ENCODE data around the gene DVL3. TPM values are rescaled to one million over a fixed set of nuclear protein-coding genes. Genes with fewer than 3 reads are reported as not detected.
A peak's percentile ranks its signal among the peaks of the same experiment; 100 is the strongest.

The DVL3 gene
- total RNA-seq, 2 experiments from 2014 or later = 38.5 to 65.6 TPM

DNA sequence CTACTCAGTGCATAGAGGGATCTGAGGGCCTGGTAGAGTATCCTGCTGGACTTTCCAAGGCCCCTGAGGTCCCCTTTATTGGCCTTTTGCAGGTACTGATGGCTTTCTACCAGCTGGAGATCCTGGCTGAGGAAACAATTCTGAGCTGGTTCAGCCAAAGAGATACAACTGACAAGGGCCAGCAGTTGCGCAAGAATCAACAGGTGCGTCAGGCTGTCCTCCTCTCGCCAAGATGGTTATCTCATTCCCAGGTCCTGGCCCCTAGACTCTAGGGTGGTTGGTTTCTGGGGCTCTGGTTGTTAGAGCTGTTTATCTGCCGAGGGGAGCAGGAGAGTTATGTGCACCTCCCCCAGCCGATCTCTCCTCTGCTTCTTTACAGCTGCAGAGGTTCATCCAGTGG is 10.7 kb upstream of the DVL3 start:
- TF ChIP-seq, protein P1, sequence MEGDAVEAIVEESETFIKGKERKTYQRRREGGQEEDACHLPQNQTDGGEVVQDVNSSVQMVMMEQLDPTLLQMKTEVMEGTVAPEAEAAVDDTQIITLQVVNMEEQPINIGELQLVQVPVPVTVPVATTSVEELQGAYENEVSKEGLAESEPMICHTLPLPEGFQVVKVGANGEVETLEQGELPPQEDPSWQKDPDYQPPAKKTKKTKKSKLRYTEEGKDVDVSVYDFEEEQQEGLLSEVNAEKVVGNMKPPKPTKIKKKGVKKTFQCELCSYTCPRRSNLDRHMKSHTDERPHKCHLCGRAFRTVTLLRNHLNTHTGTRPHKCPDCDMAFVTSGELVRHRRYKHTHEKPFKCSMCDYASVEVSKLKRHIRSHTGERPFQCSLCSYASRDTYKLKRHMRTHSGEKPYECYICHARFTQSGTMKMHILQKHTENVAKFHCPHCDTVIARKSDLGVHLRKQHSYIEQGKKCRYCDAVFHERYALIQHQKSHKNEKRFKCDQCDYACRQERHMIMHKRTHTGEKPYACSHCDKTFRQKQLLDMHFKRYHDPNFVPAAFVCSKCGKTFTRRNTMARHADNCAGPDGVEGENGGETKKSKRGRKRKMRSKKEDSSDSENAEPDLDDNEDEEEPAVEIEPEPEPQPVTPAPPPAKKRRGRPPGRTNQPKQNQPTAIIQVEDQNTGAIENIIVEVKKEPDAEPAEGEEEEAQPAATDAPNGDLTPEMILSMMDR (conservative IDR thresholded peaks at IDR 0.05; ENCODE audit: low read length) = no peak
- TF ChIP-seq EZH2phosphoT487 (IDR thresholded peaks at IDR 0.05; ENCODE audit: borderline replicate concordance, low read depth, low read length) = no peak
- Histone ChIP-seq H3K27ac (ENCODE audit: low read depth, low read length, poor library complexity, severe bottlenecking) (no peak overlapping the region), H3K4me1 (ENCODE audit: insufficient read depth, low read length, poor library complexity, severe bottlenecking) (peaks cover 12% of the 10 kb centered on the region), H3K9me2 (ENCODE audit: insufficient read depth, low read length) (no peaks in the 10 kb centered on the region), H3K4me2 (ENCODE audit: low read length) (no peak overlapping the region), H3K79me2 (ENCODE audit: insufficient read depth, low read depth, low read length) (no peaks in the 10 kb centered on the region), H2AFZ (ENCODE audit: low read length) (no peak overlapping the region), H3K4me3 (ENCODE audit: low read depth, low read length, poor library complexity, severe bottlenecking) (no peak overlapping the region), H3K9me3 (ENCODE audit: low read length) (no peaks in the 10 kb centered on the region), H4K20me1 (ENCODE audit: insufficient read depth, low read length) (no peaks in the 10 kb centered on the region), H3K36me3 (ENCODE audit: insufficient read depth, low read length) (peaks cover 78% of the 10 kb centered on the region)
- no TSS peak for BruUV-seq (replicated peaks)
- intact Hi-C loops (cut with micrococcal nuclease; ENCODE audit: unreplicated experiment) = no loop called here
- ChIA-PET POLR2A (interaction anchor here (0.7 to 1.5 kb wide), 4 partner anchors 9 to 29 kb away, joined by 3 to 7 read pairs (median 3); partner anchors contain the start of genes DVL3 and EIF2B5), CTCF (ENCODE audit: unreplicated experiment) (interaction anchor here (0.5 to 1.5 kb wide), 3 partner anchors 12 to 51 kb away, joined by 4 to 6 read pairs (median 4); no protein-coding TSS in a partner anchor)
- no peak for DNase-seq (ENCODE audit: low spot score)

DNA sequence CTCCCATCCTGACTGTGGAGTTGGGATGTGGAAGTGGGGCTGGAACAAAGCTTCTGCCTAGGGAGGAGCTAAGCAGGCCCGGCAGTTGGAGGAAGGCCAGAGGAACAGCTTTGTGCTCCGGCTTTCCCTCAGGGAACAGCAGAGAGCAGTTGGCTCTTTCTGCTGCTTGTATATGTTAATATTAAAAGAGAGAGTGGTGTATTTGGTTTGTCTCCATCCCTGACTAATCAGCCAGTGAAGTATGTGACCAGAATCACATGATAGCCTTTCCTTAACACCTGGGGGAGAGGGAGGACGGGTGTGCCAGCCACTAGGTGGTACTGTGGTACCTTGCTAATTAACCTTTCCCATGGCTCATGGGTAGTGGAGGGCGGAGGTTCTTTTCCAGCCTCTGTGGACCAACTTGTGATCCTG is 10.1 kb upstream of the DVL3 start:
- intact Hi-C loops (cut with micrococcal nuclease; ENCODE audit: unreplicated experiment) = loop anchor here (1.0 kb wide), 1 partner anchor 105 kb away; no protein-coding TSS in a partner anchor

More for the DNA sequence above, 10.1 kb upstream of the DVL3 start:
- BruUV-seq (replicated peaks) = no TSS peak
- H3K79me2 ChIP-seq (ENCODE audit: insufficient read depth, low read depth, low read length) = no peaks in the 10 kb centered on the region
- ChIA-PET CTCF (ENCODE audit: unreplicated experiment) (interaction anchor here (0.7 to 1.5 kb wide), 3 partner anchors 50 to 145 kb away, joined by 3 to 4 read pairs (median 4); no protein-coding TSS in a partner anchor), POLR2A (interaction anchor here (0.8 to 1.5 kb wide), 2 partner anchors 10 to 28 kb away, joined by 3 to 7 read pairs; partner anchors contain the start of gene EIF2B5)
- no peak overlapping the region for H3K27ac ChIP-seq (ENCODE audit: low read depth, low read length, poor library complexity, severe bottlenecking)
- no peak overlapping the region for H3K4me2 ChIP-seq (ENCODE audit: low read length)
- no peaks in the 10 kb centered on the region for H4K20me1 ChIP-seq (ENCODE audit: insufficient read depth, low read length)
- no peak for TF ChIP-seq EZH2phosphoT487 (IDR thresholded peaks at IDR 0.05; ENCODE audit: borderline replicate concordance, low read depth, low read length)
- TF ChIP-seq, protein P1 (conservative IDR thresholded peaks at IDR 0.05; ENCODE audit: low read length) = peak; percentile 79
- H3K9me3 ChIP-seq (ENCODE audit: low read length) = no peaks in the 10 kb centered on the region
- H3K4me3 ChIP-seq (ENCODE audit: low read depth, low read length, poor library complexity, severe bottlenecking) = no peak overlapping the region
- H3K36me3 ChIP-seq (ENCODE audit: insufficient read depth, low read length) = peaks cover 72% of the 10 kb centered on the region
- no peak overlapping the region for H2AFZ ChIP-seq (ENCODE audit: low read length)
- no peaks in the 10 kb centered on the region for H3K9me2 ChIP-seq (ENCODE audit: insufficient read depth, low read length)
- DNase-seq (ENCODE audit: low spot score) = peak; percentile 66
- peaks cover 12% of the 10 kb centered on the region for H3K4me1 ChIP-seq (ENCODE audit: insufficient read depth, low read length, poor library complexity, severe bottlenecking)

Data from OCI-LY7 (cell line).